Ovary (tissue), 3 donors: ENCODE data around the gene LRP1.

Experiments used
- CTCF ChIP-seq, 3 donors: fragments of 450-650 bp in 2 of 3; fragments of 200-600 bp in 1 of 3; IDR thresholded peaks; one replicate each; pipeline versions ENCODE4 v1.5.1 to v1.8.0; 2016 to 2022; ENCODE audit warnings: antibody characterized with exemption in 3 of 3, mild to moderate bottlenecking in 1 of 3
- EP300 ChIP-seq: sonication (generic); formaldehyde crosslinking; IDR thresholded peaks from one replicate; pipeline ENCODE4 v1.6.1; 2017; ENCODE audit warnings: antibody characterized with exemption
- POLR2A ChIP-seq: fragments of 450-650 bp; IDR thresholded peaks from one replicate; pipeline ENCODE4 v1.6.1; 2017; ENCODE audit warnings: antibody characterized with exemption, mild to moderate bottlenecking, moderate library complexity
- donor health status: DM: no; HTN: no; CAD: no.

GRCh38 chr12:57201631-57202030, 73.3 kb downstream of the LRP1 start:
- TF ChIP-seq CTCF (IDR thresholded peaks at IDR 0.05) (no peak), POLR2A (no peak), EP300 (no peak)
